ELR (cell line): Measurements from ENCODE around the gene OR51G2.
"Not testable (repeated sequence)": the region's sequence is repeated elsewhere in the genome, so short reads cannot be mapped to it uniquely, and the experiment has no call there.

Source experiments
- DNase-seq: peaks from one replicate; pipeline ENCODE4 v3.0.0-alpha.2; 2015; ENCODE audit warnings: low read depth

The OR51G2 gene

GRCh38 chr11:4919250-4919649 is at the start of gene OR51G2:
Gene OR51G2 (minus strand): TSS chr11:4919350. CDS start chr11:4915663, 3,687 bp downstream.
- DNase-seq, result no peak

GRCh38 chr11:4962816-4963215 is 43.7 kb upstream of the OR51G2 start:
- no peak for DNase-seq

- DNase-seq, result peak; percentile 1
Observed at GRCh38 chr11:4960877-4961276, 41.7 kb upstream of the OR51G2 start.

GRCh38 chr11:4957396-4957795 is 38.2 kb upstream of the OR51G2 start:
- DNase-seq, result no peak

GRCh38 chr11:4955613-4956012 is 36.5 kb upstream of the OR51G2 start, which contains the start of gene OR51A2:
Gene OR51A2 (minus strand): TSS chr11:4955713. CDS start chr11:4955713, 0 bp downstream.
- not testable (repeated sequence) for DNase-seq

- DNase-seq, result no peak
Observed at GRCh38 chr11:4947505-4947904, 28.4 kb upstream of the OR51G2 start, which contains the start of gene OR51A4. Gene OR51A4 (minus strand): TSS chr11:4947605. CDS start chr11:4947100, 505 bp downstream.

GRCh38 chr11:4936745-4937144 is 17.6 kb upstream of the OR51G2 start:
- no peak for DNase-seq

GRCh38 chr11:4932751-4933150 is 13.6 kb upstream of the OR51G2 start:
- no peak for DNase-seq

GRCh38 chr11:4926608-4927007 is 7.5 kb upstream of the OR51G2 start:
- no peak for DNase-seq

GRCh38 chr11:4924239-4924638 is 5.1 kb upstream of the OR51G2 start, which contains the start of gene OR51G1:
Gene OR51G1 (minus strand): TSS chr11:4924339. CDS start chr11:4924339, 0 bp downstream.
- no peak for DNase-seq

GRCh38 chr11:4922304-4922703 is 3.2 kb upstream of the OR51G2 start:
- no peak for DNase-seq

GRCh38 chr11:4921796-4922195 is 2.6 kb upstream of the OR51G2 start:
- DNase-seq, result peak; percentile 9

GRCh38 chr11:4916581-4916980 is 2.6 kb downstream of the OR51G2 start:
- no peak for DNase-seq

GRCh38 chr11:4903484-4903883 is 15.7 kb downstream of the OR51G2 start, which contains the start of gene OR51A7:
Gene OR51A7 (plus strand): TSS chr11:4903783. CDS start chr11:4907370, 3,587 bp downstream.
- DNase-seq, result no peak

- DNase-seq, result peak; percentile 86
Observed at GRCh38 chr11:4891996-4892640, 27.0 kb downstream of the OR51G2 start.

GRCh38 chr11:4890279-4890678 is 28.9 kb downstream of the OR51G2 start:
- DNase-seq, result no peak

GRCh38 chr11:4887591-4887990 is 31.6 kb downstream of the OR51G2 start:
- DNase-seq, result no peak

- DNase-seq, result no peak
Observed at GRCh38 chr11:4886186-4886585, 33.0 kb downstream of the OR51G2 start.

- no peak for DNase-seq
Observed at GRCh38 chr11:4884361-4884760, 34.8 kb downstream of the OR51G2 start.

GRCh38 chr11:4882543-4882942 is 36.6 kb downstream of the OR51G2 start:
- DNase-seq, result no peak

GRCh38 chr11:4881860-4882500 is 37.2 kb downstream of the OR51G2 start, which contains the start of gene OR51T1:
Gene OR51T1 (plus strand): TSS chr11:4881900. CDS start chr11:4881900, 0 bp downstream.
- DNase-seq, result no peak

GRCh38 chr11:4881188-4881587 is 38.0 kb downstream of the OR51G2 start:
- DNase-seq, result no peak

- no peak for DNase-seq
Observed at GRCh38 chr11:4865855-4866254, 53.3 kb downstream of the OR51G2 start.
